ENCODE measurements around the gene TIPARP.
"Not testable (repeated sequence)": the region's sequence is repeated elsewhere in the genome, so short reads cannot be mapped to it uniquely, and the experiment has no call there.

Gene TIPARP

DNA sequence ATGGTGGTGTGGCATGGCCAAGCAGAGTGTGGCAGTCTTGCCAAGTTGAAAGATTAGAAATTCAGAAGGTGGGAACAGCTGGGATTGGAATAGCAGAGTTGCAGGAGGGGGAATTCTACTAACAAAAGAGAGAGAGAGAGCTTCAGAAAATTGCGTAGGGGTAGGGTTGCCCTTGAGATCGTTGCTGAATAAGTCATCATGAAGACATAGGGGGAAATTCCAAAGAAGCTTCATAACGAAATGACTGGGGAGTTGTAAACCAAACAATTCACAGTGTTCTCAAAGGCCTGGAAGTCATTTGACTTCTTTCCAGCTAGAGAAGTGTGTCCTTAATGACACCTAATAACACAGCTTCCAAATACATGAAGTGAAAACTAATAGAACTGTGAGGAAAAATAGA, 26.3 kb upstream of the TIPARP start:
- no peak for DNase-seq

DNA sequence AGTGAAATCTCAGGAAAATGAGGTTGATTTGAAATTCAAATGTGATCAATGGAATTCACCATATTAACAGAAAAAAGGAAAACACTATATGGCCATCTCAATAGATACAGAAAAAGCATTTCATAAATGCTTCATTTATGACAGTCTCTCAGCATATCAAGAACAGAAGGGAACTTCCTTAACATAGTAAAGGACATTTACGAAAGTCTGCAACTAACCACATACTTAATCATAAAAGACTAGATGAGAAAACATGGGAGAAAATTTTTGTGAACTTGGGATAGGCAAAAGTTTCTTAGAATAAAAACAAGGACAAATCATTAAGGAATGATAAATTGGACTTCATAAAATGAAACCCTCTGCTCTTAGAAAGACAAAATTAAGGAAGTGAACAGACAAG, 24.7 kb upstream of the TIPARP start:
- peak in 1 of 2 donors; percentile 21 for DNase-seq

DNA sequence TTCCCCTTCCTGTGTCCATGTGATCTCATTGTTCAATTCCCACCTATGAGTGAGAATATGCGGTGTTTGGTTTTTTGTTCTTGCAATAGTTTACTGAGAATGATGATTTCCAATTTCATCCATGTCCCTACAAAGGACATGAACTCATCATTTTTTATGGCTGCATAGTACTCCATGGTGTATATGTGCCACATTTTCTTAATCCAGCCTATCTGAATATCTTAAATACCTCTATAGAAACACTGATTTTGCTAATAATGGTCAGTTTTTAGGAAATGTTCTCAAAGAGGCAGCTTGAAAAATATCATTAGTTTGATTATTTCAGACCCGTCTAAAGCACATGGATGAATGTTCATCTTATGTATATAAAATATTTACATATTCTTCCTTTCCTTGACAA, 21.7 kb upstream of the TIPARP start:
- not testable (repeated sequence) for DNase-seq

DNA sequence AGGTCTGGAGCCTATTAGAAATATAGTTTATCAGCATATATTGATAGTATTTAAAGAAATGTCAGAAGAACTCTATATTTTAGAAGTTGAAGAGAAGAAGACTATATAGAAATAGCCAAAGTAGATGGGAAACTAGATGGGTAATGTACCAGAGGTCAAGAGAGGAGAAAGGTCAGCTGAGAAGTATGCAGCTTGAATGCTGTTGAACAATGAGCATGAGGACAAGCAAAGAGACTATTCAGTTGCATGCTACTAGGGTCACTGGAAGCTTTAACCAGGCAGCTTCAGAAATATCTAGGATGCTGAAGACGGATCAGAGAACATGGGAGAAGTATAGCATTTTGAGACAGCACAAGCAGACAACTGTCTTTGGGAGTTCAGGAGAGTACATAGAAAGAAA, 19.6 kb upstream of the TIPARP start:
- DNase-seq: peak; percentile 25 to 37

DNA sequence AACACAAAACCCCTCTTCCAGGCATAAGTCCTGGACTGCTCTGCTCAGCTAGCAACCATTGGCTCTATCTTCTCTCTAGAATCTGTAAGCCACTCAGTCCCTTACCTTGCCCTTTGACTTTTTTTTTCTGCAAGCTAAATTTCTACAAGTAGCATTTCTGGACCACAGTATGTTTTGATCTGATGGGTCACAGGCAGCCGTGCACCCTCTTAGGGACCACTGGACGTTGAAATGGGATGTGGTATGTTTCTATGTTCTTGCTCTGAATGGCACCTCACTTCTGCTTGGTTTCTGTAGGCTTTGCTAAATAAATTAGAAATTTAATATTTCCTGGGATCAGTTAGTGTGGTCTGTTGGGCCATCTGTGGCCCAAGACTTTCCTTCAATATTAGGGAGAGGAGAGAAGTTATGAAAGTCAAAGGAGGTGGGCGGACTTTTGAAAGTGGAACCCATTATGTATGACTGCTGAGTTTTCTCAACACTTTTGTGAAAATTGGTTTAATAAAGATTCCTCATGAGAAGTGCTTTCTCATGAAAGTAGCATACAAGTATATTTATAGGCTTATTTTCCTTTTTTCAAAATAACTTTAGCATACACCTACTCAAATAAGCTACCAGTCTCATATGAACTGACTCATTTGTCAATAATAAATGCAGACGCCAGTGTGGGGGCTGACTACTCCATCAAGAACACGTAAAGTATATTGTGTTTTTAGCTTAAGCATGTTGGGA, 18.4 kb upstream of the TIPARP start:
- DNase-seq: peak; percentile 59 to 75

DNA sequence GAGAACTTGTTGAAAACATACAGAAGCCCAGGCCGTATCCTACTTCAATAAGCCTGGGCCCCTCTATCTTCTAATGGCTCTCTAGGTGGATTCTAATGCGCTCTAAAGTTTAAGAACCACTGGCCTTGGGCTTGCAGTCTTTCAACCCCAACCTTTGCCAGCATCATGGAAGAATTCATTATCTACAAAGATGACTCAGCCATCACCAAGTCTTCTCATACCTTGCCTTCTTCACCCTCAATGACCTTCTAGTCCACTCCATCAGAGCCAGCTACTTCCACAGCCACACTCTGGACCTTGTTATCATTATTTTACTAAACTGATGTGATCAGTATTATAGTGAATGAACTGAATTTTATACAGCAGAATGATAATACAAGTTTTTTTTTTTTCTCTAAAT, 16.9 kb upstream of the TIPARP start:
- DNase-seq: no peak

DNA sequence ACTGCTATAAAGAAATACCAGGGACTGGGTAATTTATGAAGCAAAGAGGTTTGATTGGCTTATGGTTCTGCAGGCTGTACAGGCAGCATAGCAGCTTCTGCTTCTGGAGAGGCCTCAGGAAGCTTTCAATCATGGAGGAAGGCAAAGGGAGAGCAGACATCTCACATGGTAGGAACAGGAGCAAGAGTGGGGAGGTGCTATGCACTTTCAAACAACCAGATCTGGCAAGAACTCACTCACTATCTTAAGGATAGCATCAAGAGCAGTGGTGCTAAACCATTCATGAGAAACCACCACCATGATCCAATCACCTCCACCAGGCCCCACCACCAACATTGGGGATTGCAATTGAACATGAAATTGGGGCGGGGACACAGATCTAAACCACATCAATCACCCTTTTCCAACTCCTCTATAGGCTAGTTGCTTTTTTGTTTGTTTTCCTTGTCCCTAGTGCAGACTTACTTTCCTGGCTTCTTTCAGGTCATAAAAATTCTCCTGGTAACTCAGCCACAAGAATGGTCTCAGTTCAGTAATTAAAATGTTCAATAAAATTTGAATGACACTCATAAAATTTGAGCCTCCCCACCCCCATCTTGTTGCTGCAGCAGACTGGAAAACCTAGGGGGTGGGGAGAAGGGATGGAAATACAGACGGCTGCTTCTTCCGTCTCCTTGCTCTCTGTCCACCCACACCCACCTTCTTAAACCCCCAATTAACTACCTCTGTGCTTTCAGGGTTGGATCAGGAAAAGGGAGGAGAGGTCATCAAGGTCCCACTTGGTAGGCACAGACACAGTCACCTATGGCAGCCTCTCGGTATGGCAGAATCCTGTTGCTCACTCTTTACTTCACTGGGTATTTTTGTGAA, 16.3 kb upstream of the TIPARP start:
- DNase-seq: no peak

DNA sequence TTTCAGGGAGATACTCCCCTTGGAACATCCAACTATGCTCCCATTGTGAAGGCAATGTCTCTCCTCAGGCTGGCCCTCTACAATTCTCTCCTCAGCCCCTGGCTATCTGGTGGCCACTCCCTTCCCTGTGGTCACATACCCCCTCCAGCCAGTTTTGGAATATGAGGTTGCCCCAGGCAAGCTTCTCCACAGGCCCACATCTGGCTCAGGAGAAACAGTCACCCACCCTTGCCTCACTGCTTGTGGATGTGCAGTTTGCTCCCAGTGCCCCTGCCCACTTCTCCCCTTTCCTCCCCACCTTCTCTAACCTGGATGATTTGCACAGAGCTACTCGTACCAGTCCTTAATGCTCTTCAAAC, 15.7 kb upstream of the TIPARP start:
- DNase-seq: no peak

DNA sequence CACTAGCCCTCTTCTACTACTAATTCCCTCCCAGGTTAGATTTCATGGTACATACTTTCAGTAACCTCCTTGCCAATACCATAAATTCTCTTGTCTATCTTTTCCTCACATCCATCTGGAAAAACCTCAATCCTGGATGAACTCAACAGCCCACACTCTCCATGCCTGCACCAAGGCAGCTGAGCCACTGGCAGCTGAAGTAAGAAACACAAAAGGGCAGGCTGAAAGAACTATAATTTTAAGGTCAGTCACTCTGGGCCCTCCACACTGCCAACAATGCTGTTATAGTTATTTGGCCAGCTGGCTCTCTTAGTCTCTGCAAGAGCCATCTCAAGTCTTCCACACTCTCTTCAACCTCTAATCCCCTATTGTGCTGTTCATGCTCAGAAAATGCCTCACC, 15.1 kb upstream of the TIPARP start:
- no peak for DNase-seq

DNA sequence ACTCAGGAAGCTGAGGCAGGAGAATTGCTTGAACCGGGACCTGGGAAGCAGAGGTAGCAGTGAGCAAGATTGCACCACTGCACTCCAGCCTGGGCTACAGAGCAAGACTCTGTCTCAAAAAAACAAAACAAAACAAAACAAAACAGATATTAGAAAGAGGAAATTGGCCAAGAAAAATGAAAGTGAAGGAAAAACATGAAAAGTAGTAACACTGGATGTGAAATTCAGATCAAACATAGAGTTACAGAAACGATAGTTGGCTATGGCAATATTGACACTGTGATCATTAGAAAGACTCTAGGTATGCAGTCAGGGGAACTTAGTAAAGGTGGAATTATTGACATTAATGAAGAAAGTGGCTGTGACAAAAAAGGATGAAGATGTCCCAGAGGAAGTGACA, 13.2 kb upstream of the TIPARP start:
- DNase-seq: peak in 1 of 2 donors; percentile 48

DNA sequence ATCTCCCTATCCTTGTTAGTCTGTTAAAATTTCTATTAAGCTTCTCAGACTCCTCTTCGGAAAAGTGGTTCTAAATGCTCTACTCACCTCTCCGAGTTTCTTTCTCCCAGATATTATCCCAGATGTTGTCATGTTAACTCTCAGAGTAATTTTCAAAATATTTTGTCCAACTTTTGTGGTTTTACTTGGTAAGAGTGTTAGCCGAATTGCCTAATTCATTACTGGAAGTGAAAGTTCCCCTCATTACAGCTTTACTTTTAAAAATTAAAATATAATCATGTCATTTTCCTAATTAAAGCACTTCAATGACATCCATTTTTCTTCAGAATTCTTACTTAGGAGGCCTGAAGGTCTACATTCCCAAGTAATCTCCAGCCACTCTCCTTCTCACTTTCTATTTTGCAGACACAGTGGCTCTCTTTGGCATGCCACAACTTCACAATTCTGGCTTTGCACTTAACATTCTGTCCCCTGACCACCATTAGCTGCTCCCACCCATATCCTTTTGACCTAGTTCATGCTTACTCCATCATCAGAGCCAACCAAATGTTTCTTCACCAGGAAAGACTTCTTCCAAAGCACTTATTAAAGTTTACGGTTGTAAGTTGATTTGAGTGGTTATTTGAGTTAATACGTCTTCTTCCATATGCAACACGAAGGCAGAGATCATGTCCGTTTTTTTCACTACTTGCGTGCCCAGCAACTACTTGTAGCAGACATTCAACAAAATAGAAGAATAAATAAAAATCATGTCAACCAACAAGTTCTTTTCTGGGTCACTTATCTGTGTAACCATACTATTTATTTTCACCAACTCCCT, 10.2 kb upstream of the TIPARP start:
- DNase-seq: peak; percentile 60 to 69

DNA sequence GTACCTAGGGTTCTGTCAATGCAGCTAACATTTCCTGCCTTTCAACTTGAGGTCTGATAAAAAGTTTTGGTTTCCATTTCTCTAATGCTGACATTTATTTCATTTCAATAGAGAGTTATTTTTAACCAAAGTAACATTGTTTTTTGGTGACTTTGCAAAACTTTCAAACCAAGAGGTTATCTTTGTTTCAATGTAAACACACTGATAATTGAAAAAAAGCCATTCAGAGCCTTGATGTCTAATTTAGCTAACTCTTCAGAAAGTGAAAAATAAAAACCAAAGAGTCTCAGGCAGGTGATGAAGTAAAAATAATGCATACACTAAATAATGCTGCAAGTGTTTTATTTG, 9.6 kb upstream of the TIPARP start:
- no peak for DNase-seq

DNA sequence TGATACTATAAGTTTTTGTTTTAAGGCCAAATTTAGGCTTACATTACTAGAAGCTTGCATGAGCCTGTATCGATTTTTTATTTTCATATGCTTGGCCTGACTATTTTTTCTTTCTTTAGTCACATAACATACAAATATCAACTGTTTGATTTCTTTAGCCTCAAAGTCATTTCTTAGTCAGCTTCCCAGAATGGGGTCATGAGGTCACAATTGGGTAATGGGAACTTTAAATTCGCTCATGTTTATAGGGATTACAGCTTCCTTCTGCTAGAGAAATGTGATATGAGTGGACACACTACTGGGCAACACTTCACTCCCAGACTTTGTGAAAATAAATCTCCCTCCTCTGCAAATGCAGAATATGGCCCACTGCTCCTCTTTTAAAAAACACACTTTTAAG, 9.1 kb upstream of the TIPARP start:
- peak; percentile 79 to 84 for DNase-seq

DNA sequence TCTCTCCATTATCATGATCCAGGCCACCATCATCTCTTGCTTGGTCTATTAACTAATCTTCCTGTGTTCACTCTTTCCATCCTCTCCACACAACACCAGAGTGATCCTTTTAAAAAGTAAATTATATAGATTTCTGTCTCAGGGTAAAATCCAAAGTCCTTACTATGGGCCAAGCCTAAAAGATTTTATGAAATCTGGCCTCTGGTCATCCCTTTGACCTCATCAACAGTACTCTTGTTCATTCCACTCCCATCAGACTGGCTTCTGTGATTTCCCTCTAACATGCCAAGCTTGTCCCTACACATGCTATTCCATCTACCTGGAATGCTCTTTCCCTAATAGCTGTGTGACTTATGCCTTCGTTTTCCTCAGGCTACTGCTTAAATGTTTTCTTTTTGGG, 8.3 kb upstream of the TIPARP start:
- no peak for DNase-seq

DNA sequence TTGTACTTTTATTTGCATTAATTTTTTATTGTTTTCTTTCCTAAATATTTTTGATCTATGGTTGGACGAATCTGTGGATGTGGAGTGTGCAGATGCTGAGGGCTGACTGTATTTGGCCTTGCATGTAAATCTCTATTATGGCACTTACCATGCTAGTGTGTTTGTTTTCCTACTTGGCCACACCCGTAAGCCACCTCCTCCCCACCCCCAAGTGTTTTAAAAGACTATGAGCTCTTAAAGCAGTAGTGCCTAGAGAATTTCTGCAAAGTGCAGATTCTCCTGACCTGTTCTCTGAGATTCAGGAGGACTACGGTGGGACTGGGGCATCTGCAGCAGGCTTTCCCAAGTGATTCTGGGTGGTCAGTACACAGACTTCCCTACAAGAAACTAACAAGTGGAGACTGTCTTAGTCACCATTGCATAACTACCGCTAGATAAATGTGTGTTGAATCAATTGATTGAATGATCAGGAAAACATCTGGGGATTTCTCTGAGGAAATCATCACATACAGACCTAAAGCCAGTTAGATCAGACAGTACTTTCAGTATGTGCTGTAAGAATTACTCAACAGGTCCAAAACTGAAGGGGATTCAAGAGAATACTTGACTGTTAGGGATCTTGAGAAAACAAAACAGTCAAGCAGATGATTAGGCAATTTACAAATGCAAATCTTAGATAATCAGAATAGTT, 6.2 kb upstream of the TIPARP start:
- DNase-seq: peak in 1 of 2 donors; percentile 34

DNA sequence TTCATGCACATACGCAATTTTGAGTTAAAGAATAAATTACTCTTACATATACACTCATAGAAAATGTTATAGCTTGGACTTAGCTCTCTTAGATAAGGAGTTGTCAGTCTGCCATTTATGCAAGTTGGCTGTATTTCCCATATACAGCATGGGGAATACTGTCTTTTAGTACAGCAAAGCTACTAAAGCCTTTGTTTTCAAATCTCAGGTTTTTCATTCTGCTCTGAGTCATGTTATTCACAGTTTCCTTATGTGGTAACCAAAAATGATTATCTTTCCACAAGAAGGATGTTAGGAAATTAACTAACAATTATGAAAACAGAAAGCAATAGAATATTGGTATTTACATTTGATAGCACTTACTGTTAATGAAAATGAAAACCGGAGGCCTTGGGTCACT, 4.3 kb upstream of the TIPARP start:
- DNase-seq: peak in 1 of 2 donors; percentile 26

DNA sequence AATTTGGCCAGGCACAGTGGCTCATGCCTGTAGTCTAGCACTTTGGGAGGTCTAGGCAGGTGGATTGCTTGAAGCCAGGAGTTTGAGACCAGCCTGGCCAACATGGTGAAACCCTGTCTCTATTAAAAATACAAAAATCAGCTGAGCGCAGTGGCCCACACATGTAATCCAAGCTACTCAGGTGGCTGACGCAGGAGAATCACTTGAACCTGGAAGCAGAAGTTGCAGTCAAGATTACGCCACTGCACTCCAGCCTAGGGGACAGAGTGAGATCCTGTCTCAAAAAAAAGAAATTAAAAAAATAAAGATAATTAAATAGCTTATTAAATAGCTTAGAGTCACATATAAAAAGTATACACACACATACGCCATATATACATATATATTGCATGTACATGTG, 3.7 kb upstream of the TIPARP start:
- peak in 1 of 2 donors; percentile 46 for DNase-seq

DNA sequence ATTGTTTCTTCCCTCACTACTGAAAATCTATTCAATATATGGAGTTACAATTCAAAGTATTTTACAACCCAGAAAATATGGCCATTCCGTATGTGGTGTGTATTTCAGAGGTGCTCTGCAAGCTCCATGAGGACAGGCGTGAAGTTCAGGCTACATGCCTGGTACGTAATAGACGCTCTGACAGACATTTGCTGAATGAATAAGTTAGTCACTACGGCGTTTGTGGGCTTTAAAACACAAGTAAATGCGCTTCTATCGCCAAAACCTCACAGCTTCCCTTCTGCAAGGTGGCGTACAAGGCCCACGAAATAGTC, 701 bp upstream of the TIPARP start:
- no peak for DNase-seq

DNA sequence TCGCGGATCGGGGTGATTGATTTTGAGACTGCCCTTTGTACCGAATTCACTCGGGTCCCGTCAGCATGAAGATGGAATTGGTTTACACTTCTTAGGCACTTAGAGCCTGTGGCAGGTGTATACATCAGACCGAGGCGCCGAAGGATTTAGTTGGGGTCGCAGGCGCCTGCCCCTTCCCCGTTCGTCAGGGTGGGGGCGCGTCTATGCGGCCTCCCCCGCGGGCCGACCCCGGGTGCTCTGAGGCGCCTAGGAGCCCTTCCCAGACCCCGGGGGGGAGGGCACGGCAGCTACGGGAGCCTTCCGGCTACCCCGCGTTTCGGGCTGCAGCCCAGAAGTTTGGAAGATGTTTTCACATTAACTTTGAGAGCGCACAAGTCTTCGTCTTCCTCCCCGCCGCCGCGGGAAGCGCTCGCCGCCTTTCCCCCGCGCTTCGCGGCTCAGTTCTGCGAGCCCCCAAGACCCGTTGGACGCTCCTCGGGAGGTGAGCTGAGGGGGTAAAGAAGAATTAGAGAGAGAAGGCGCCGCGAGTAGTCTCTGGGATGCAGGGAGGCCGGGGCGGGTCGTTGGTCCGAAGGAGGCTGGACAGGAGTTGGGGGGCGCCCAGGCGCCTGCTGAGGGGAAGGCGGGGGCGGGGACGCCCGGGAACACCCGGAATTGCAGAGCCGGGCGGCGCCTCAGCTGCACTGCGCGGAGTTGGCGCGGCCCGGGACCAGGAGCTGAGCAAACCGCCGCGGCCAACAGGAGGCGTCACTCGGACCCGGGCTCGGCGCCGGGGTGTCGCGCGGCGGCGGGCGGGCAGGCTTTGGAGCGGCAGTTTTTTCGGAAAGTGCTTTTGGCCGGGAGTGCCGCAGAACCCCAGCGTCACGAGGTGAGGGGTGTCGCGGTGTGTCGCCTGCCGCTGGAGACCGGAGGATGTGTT, 780 bp downstream of the TIPARP start:
- DNase-seq: peak; percentile 32 to 64

DNA sequence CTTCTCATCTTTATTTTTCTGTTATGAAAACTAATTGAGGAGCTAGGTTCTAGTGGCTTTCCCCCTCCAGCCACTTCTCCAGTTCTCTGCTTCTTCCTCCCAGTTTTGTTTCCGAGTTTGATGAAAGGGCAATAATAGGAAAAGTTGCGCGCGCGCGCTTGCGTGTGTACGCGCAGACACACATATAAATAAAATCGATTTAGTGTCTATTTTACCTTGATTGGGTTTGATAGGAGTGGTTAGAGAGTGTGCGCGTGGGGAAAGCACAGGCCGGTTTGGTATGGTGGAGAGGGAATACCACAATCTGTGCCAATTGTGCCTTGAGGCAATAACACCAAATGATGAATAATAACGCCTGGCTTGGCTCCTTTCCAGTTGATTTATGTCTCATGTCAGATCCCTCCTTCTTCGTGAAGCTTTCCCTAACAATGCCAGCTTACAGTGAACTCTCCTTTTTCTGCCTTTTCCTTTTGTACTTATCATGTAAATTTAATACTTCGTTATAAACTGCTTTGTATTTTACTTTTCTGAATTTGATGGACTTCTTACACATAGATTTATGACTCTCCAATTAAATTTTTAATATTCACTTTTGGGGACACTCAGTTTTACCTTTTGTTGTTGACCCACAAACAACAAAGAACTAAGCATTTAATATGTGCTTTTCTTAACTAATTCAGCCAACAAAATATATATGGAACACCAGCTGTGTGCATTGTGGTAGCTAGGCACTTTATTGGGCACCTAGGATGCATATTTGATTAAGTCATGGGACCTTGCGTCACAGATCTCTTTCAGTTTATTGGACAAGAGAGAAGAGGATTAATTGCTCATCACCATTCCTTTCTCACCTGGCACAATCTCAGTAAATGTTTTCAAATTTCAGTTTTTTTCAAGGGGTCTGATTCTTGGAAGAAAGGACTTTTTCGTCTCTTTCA, 1.7 kb downstream of the TIPARP start:
- peak; percentile 62 to 65 for DNase-seq
